Measurements from ENCODE around the gene NBPF1.
"Not testable (repeated sequence)": the region's sequence is repeated elsewhere in the genome, so short reads cannot be mapped to it uniquely, and the experiment has no call there.

Gene NBPF1

DNA sequence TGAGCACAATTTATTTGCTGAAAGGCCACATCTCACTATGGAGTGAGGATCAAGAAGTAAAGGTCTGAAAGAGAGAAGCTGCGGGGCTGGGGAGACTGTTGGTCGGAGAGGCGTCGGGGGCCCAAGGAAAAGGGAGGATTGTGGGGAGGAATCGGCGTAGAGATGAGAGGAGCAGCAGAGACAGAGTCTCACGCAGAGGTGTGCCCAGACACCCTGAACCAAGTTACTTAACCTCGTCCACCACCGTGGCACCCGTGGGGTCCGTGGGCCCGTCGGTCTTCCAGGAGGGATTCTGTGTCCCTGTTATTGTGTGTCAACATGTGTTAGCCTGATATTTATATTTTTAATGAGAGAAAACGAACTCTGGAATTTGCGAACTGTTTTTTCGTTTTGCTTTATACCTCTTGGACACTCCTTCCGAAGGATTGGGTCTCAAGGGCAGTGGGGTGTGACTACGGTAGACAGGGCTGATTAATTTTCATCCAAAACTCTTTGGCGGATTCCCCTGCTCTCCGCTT is 3.8 kb upstream of the NBPF1 start:
- H3K4me3 ChIP-seq (ENCODE audit: control insufficient read depth, low read depth, low read length): no peak overlapping the region

DNA sequence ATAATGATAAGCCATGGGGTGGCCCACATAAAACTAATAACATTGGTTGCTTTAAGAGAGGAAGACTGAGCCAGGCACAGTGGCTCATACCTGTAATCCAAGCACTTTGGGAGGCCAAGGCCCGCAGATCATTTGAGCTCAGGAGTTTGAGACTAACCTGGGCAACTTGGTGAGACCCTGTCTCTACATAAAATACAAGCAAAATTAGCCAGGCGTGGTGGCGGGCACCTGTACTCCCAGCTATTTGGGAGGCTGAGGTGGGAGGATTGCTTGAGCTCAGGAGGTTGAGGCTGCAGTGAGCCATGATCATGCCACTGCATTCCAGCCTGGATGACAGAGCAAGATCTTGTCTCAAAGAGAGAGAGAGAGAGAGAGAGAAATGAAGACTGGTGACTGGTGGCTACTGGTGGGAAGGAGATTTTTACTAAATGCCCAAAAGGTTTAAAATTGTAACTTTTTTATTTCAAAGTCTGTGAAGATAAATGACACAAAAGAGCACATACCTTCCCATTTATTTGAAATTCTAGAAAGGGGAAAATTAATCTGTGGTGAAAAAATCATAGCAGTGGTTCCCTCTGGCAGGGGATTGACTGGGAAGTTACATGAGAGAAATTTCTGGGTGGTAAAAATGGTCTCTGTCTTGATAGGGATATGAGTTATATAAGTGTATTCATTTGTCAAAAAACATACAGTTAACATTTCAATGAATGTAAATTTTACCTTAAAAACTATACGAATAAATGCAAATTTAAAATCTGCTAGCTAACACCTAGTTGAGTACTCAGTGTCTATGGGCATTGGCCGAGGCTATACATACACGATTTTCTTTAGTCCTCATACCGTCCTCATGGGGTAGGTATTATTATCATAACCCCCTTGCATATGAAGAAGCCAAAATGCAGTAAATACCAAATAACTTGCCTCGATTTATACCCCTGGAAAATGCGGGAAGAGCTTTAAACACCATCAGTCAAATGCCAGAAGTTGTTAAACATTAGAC is 2.2 kb upstream of the NBPF1 start:
- no peak overlapping the region for H3K4me3 ChIP-seq (ENCODE audit: control insufficient read depth, low read depth, low read length)
- no peak for DNase-seq (ENCODE audit: low read depth)
- TF ChIP-seq, protein P1, sequence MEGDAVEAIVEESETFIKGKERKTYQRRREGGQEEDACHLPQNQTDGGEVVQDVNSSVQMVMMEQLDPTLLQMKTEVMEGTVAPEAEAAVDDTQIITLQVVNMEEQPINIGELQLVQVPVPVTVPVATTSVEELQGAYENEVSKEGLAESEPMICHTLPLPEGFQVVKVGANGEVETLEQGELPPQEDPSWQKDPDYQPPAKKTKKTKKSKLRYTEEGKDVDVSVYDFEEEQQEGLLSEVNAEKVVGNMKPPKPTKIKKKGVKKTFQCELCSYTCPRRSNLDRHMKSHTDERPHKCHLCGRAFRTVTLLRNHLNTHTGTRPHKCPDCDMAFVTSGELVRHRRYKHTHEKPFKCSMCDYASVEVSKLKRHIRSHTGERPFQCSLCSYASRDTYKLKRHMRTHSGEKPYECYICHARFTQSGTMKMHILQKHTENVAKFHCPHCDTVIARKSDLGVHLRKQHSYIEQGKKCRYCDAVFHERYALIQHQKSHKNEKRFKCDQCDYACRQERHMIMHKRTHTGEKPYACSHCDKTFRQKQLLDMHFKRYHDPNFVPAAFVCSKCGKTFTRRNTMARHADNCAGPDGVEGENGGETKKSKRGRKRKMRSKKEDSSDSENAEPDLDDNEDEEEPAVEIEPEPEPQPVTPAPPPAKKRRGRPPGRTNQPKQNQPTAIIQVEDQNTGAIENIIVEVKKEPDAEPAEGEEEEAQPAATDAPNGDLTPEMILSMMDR (IDR thresholded peaks at IDR 0.05; ENCODE audit: control insufficient read depth, insufficient read depth, low read depth, low read length, missing control alignments): no peak

More for the DNA sequence above, 3.8 kb upstream of the NBPF1 start:
- no peak for DNase-seq (ENCODE audit: low read depth)
- TF ChIP-seq, protein P1 (IDR thresholded peaks at IDR 0.05; ENCODE audit: control insufficient read depth, insufficient read depth, low read depth, low read length, missing control alignments): no peak

DNA sequence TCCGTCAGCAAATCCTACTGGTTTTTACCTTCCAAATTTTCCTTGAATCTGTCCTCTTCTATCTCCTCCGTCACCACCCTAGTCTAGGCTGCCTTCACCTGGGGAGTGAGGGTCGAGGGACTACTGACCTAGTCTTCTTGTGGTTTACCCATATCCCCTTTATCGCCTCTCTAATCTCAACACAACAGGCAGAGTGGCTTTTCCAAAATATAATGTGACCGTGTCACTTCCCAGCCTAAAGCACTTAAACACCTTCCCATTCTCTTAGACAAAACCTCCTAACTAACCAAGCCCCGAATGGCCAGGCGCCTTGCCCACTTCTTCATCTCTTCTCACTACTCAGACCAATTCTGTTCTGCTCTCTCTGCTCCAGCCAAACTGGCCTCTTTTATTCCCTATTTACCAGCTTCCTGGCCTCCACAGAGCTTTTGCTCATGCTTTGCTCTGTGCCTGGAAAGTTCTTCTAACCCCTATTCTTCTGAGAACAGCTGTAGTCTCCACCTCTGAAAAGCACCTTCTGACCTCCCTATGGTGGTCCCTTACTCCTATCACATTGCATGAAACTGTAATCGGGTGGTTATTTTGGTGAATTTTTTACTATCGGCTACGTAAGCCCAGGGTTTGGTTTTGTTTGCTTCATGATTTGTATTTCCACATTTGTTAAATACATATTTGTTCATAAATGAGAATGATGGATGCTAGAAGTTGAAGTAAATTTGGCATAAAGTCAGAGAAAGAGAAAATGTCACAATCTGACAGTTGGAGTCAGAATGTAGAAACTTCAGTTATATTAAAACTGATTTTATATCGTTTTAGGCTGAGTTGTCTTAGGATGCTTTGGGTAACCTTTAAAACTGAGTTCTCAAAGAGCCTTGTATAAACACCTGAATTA is 1.2 kb upstream of the NBPF1 start:
- no peak overlapping the region for H3K4me3 ChIP-seq (ENCODE audit: control insufficient read depth, low read depth, low read length)
- DNase-seq (ENCODE audit: low read depth): no peak
- TF ChIP-seq, protein P1 (IDR thresholded peaks at IDR 0.05; ENCODE audit: control insufficient read depth, insufficient read depth, low read depth, low read length, missing control alignments): no peak

DNA sequence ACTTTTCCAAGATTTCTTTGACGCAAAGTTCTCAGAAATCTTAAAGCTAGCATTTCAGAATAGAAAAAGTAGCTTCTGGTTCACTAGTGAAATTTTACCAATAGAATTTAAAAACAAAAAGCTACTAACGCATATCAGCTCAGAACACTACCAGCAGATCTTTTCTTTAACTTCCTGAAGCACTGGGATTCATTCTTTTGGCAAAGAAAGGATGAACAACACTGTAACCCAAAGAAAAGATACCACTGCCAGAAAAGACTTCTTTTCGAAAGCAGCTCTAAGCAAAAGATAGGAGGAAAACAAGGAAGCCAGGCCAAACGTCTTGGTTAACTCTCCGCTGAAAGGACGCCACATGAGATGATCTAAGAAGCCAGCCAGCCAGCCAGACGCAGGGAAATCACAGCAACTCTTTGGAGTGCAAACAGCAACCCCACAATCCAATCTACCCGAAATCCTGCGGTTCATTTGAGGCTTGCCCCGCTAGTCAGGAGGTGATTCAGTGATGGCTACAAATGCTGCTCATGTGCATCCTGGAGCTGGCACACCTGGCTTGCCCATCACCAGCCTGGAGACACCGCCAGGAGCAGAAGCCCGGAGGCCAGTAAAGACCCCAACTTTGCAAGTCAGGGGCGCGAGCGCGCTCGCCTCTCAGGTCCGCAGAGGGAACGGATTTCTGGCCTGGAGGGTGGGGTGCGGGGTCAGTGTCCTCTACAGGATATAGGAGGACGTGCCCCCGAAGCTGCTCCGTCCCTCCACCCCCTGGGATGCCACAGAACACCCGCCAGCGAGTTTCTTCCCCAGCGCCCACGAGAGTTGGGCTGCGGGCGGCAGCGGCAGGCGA is 812 bp downstream of the NBPF1 start:
- peak; percentile 85 for DNase-seq (ENCODE audit: low read depth)
- H3K4me3 ChIP-seq (ENCODE audit: control insufficient read depth, low read depth, low read length): peak overlapping the region; percentile 66
- TF ChIP-seq, protein P1 (IDR thresholded peaks at IDR 0.05; ENCODE audit: control insufficient read depth, insufficient read depth, low read depth, low read length, missing control alignments): no peak

DNA sequence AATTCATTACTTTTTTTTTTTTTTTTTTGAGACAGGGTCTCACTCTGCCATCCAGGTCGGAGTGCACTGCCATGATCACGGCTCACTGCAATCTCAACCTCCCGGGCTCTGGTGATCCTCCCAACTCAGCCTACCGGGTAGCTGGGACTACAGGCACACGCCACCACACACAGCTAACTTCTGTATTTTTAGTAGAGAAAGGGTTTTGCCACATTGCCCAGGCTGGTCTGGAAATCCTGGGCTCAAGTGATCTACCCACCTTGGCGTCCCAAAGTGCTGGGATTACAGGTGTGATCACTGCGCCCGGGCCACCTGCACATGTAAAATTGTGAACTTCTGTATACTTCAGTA is 1.4 kb downstream of the NBPF1 start:
- DNase-seq (ENCODE audit: low read depth): not testable (repeated sequence)
- peak overlapping the region; percentile 66 for H3K4me3 ChIP-seq (ENCODE audit: control insufficient read depth, low read depth, low read length)

DNA sequence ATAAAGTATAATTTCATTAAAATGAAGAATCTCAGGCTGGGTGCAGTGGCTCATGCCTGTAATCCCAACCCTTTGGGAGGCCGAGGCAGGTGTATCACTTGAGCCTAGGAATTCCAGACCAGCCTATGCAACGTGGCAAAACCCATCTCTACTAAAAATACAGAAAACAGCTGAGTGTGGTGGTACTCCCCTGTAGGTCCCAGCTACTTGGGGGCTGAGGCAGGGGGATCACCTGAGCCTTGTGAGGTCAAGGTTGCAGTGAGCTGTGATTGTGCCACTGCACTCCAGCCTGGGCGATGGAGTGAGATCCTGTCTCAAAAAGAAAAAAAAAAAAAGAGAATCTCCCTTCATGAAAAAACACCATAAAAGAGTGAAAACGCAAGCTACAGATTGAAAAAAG is 2.2 kb downstream of the NBPF1 start:
- DNase-seq (ENCODE audit: low read depth); H3K4me3 ChIP-seq (ENCODE audit: control insufficient read depth, low read depth, low read length): not testable (repeated sequence)

DNA sequence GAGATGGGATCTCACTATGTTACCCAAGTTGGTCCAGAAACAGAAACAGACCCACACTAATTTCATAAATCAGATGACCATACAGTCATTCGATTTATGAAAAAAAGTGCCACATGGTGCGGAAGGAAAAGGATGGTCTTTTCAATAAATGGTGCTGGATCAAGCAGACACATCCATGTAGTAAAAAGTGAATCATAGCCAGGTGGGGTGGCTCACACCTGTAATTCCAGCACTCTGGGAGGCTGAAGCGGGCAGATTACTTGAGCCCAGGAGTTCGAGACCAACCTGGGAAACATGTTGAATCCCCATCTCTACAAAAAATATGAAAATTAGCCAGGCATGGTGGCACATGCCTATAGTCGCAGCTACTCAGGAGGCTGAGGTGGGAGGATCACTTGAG is 2.8 kb downstream of the NBPF1 start:
- not testable (repeated sequence) for DNase-seq (ENCODE audit: low read depth); H3K4me3 ChIP-seq (ENCODE audit: control insufficient read depth, low read depth, low read length)

DNA sequence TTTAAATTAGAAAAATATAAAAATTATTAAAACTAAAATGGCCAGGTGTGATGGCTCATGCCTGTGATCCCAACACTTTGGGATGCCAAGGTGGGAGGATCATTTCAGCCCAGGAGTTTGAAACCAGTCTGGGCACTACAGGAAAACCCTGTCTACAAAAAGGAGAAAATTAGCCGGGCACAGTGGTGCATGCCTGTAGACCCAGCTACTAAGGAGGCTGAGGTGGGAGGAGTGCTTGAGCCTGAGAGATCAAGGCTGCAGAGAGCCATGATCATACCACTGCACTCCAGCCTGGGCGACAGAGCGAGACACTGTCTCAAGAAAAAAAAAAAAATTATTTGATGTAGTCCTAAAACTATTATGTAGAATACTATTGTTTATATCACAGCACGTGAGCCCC is 3.6 kb downstream of the NBPF1 start:
- H3K4me3 ChIP-seq (ENCODE audit: control insufficient read depth, low read depth, low read length); DNase-seq (ENCODE audit: low read depth): not testable (repeated sequence)
